Measurements from ENCODE around the gene GNA12. TPM values are rescaled to one million over a fixed set of nuclear protein-coding genes. Genes with fewer than 3 reads are reported as not detected.
A peak's percentile ranks its signal among the peaks of the same experiment; 100 is the strongest.

GNA12 gene
- total and polyA plus RNA-seq, 9 of the 15 experiments (the other 6 are each of a cell fraction or from before 2014, with no cell fraction given): 0.65 to 32.7 (median 9.6) TPM

DNA sequence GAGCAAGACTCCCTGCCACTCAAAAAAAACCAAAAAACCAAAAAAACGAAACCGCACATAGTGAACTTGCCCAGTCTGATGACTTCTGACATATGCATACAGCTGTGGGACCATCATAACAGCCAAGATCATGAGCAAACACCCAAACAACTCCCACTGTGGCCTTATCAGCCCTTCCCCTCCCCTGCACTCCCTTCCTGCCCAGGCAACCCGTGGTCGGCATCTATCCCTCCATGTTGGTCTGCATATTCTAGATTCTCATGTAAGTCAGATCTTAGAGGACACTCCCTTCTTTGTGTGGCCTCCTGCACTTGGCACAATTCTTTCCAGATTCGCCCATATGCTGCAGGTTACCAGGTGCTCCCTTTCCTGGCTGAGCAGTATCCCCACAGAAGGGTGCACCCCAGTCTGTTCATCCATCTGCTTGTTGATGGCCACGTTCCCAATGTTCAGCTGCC is 72.8 kb downstream of the GNA12 start (continued):
- TF ChIP-seq, protein P1, sequence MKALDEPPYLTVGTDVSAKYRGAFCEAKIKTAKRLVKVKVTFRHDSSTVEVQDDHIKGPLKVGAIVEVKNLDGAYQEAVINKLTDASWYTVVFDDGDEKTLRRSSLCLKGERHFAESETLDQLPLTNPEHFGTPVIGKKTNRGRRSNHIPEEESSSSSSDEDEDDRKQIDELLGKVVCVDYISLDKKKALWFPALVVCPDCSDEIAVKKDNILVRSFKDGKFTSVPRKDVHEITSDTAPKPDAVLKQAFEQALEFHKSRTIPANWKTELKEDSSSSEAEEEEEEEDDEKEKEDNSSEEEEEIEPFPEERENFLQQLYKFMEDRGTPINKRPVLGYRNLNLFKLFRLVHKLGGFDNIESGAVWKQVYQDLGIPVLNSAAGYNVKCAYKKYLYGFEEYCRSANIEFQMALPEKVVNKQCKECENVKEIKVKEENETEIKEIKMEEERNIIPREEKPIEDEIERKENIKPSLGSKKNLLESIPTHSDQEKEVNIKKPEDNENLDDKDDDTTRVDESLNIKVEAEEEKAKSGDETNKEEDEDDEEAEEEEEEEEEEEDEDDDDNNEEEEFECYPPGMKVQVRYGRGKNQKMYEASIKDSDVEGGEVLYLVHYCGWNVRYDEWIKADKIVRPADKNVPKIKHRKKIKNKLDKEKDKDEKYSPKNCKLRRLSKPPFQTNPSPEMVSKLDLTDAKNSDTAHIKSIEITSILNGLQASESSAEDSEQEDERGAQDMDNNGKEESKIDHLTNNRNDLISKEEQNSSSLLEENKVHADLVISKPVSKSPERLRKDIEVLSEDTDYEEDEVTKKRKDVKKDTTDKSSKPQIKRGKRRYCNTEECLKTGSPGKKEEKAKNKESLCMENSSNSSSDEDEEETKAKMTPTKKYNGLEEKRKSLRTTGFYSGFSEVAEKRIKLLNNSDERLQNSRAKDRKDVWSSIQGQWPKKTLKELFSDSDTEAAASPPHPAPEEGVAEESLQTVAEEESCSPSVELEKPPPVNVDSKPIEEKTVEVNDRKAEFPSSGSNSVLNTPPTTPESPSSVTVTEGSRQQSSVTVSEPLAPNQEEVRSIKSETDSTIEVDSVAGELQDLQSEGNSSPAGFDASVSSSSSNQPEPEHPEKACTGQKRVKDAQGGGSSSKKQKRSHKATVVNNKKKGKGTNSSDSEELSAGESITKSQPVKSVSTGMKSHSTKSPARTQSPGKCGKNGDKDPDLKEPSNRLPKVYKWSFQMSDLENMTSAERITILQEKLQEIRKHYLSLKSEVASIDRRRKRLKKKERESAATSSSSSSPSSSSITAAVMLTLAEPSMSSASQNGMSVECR (CRISPR knock-in tag; IDR thresholded peaks at IDR 0.05): no peak
- TF ChIP-seq SIN3A (IDR thresholded peaks at IDR 0.05; ENCODE audit: borderline replicate concordance in 2 of 2, control insufficient read depth in 1 of 2, low read depth in 2 of 2, low read length in 2 of 2): peak in 1 of 2 experiments; percentile 41; a peak in 1 of 4 replicates
- no peak for TF ChIP-seq BRCA1 (IDR thresholded peaks at IDR 0.05)
- no peak for TF ChIP-seq BRCA1 (CRISPR knock-in tag; IDR thresholded peaks at IDR 0.05)
- peak; percentile 85 for TF ChIP-seq ETV5 (CRISPR knock-in tag; IDR thresholded peaks at IDR 0.05; ENCODE audit: low read depth)
- TF ChIP-seq, protein P2, sequence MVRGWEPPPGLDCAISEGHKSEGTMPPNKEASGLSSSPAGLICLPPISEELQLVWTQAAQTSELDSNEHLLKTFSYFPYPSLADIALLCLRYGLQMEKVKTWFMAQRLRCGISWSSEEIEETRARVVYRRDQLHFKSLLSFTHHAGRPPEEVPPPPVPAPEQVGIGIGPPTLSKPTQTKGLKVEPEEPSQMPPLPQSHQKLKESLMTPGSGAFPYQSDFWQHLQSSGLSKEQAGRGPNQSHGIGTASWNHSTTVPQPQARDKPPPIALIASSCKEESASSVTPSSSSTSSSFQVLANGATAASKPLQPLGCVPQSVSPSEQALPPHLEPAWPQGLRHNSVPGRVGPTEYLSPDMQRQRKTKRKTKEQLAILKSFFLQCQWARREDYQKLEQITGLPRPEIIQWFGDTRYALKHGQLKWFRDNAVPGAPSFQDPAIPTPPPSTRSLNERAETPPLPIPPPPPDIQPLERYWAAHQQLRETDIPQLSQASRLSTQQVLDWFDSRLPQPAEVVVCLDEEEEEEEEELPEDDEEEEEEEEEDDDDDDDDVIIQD (CRISPR knock-in tag; IDR thresholded peaks at IDR 0.05): no peak
- no peak for TF ChIP-seq ZNF354B (CRISPR knock-in tag; IDR thresholded peaks at IDR 0.05)
- no peak for TF ChIP-seq ARID2 (IDR thresholded peaks at IDR 0.05)
- no peak for TF ChIP-seq ADNP (tag; IDR thresholded peaks at IDR 0.05)
- TF ChIP-seq DIDO1 (tag; IDR thresholded peaks at IDR 0.05; ENCODE audit: low read depth): no peak
- TF ChIP-seq, protein P3, sequence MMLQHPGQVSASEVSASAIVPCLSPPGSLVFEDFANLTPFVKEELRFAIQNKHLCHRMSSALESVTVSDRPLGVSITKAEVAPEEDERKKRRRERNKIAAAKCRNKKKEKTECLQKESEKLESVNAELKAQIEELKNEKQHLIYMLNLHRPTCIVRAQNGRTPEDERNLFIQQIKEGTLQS (IDR thresholded peaks at IDR 0.05): no peak; the same call in 1 of the 2 replicates
- TF ChIP-seq, protein P3 (CRISPR knock-in tag; conservative IDR thresholded peaks at IDR 0.05): no peak
- TF ChIP-seq, protein P4, sequence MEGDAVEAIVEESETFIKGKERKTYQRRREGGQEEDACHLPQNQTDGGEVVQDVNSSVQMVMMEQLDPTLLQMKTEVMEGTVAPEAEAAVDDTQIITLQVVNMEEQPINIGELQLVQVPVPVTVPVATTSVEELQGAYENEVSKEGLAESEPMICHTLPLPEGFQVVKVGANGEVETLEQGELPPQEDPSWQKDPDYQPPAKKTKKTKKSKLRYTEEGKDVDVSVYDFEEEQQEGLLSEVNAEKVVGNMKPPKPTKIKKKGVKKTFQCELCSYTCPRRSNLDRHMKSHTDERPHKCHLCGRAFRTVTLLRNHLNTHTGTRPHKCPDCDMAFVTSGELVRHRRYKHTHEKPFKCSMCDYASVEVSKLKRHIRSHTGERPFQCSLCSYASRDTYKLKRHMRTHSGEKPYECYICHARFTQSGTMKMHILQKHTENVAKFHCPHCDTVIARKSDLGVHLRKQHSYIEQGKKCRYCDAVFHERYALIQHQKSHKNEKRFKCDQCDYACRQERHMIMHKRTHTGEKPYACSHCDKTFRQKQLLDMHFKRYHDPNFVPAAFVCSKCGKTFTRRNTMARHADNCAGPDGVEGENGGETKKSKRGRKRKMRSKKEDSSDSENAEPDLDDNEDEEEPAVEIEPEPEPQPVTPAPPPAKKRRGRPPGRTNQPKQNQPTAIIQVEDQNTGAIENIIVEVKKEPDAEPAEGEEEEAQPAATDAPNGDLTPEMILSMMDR (IDR thresholded peaks at IDR 0.05 in 2 of 3, conservative IDR thresholded peaks at IDR 0.05 in 1 of 3; ENCODE audit: insufficient read depth in 2 of 3, low read depth in 1 of 3, low read length in 3 of 3): no peak
- no peak for TF ChIP-seq ZNF165 (CRISPR knock-in tag; IDR thresholded peaks at IDR 0.05; ENCODE audit: borderline replicate concordance)
- TF ChIP-seq BDP1 (IDR thresholded peaks at IDR 0.05; ENCODE audit: insufficient read depth, insufficient read length): no peak
- no peak for TF ChIP-seq SMC3 (conservative IDR thresholded peaks at IDR 0.05; ENCODE audit: insufficient read depth, low read depth, low read length)
- TF ChIP-seq MTA1 (IDR thresholded peaks at IDR 0.05; ENCODE audit: borderline replicate concordance): peak; percentile 77; the same call in 1 of the 2 replicates
- no peak for TF ChIP-seq ETV6 (IDR thresholded peaks at IDR 0.05; ENCODE audit: borderline replicate concordance in 1 of 2, low read depth in 2 of 2, low read length in 1 of 2)
- TF ChIP-seq ETV6 (CRISPR knock-in tag; IDR thresholded peaks at IDR 0.05; ENCODE audit: borderline replicate concordance): no peak

Measured in K562 (cell line).